ENCODE data around the gene ZDHHC14. TPM values are rescaled to one million over a fixed set of nuclear protein-coding genes. Genes with fewer than 3 reads are reported as not detected.

ZDHHC14 gene
- total RNA-seq, 4 donors from 2014 or later = 11.4 to 20.8 (median 15.6) TPM

- Histone ChIP-seq H3K9me3 (no peaks in the 10 kb centered on the region), H3K4me1 (peaks cover 0 to 9% (median 3%) of the 10 kb centered on the region in 4 donors), H3K36me3 (no peaks in the 10 kb centered on the region), H3K27ac (peak overlapping the region in 2 of 4 donors; percentile 12 to 66), H3K4me3 (no peak overlapping the region), H3K27me3 (no peaks in the 10 kb centered on the region)
- 33 to 34% methylated on average over 4 of the region's 4 CpGs for WGBS, 2 donors
- no peak for DNase-seq (ENCODE audit: low spot score in 2 of 2)
- no peak for TF ChIP-seq EP300 (IDR thresholded peaks at IDR 0.05)
- TF ChIP-seq CTCF (IDR thresholded peaks at IDR 0.05) = no peak
- TF ChIP-seq POLR2A (IDR thresholded peaks at IDR 0.05) = no peak
Measured at GRCh38 chr6:157615420-157615769, 234.4 kb downstream of the ZDHHC14 start.

GRCh38 chr6:157615951-157616350 is 235.0 kb downstream of the ZDHHC14 start:
- Histone ChIP-seq H3K9me3 (no peaks in the 10 kb centered on the region), H3K27me3 (no peaks in the 10 kb centered on the region), H3K4me3 (no peak overlapping the region), H3K4me1 (peaks cover 0 to 9% (median 3%) of the 10 kb centered on the region in 4 donors), H3K27ac (no peak overlapping the region), H3K36me3 (no peaks in the 10 kb centered on the region)
- 94% methylated on average over 4 of the region's 4 CpGs for WGBS, 2 donors
- TF ChIP-seq CTCF (IDR thresholded peaks at IDR 0.05) (no peak), EP300 (IDR thresholded peaks at IDR 0.05) (no peak), POLR2A (IDR thresholded peaks at IDR 0.05) (no peak)
- DNase-seq (ENCODE audit: low spot score in 2 of 2) = no peak

- WGBS, 2 donors = 91 to 94% methylated on average over 3 of the region's 3 CpGs
- Histone ChIP-seq H3K36me3 (no peaks in the 10 kb centered on the region), H3K27ac (no peak overlapping the region), H3K27me3 (no peaks in the 10 kb centered on the region), H3K4me3 (no peak overlapping the region), H3K4me1 (peaks cover 0 to 6% (median 0%) of the 10 kb centered on the region in 4 donors), H3K9me3 (no peaks in the 10 kb centered on the region)
- DNase-seq (ENCODE audit: low spot score in 2 of 2) = no peak
- TF ChIP-seq EP300 (IDR thresholded peaks at IDR 0.05) = no peak
- no peak for TF ChIP-seq CTCF (IDR thresholded peaks at IDR 0.05)
- TF ChIP-seq POLR2A (IDR thresholded peaks at IDR 0.05) = no peak
Measured at GRCh38 chr6:157620944-157621343, 240.0 kb downstream of the ZDHHC14 start.

- Histone ChIP-seq H3K36me3 (no peaks in the 10 kb centered on the region), H3K4me3 (no peak overlapping the region), H3K27me3 (no peaks in the 10 kb centered on the region), H3K9me3 (no peaks in the 10 kb centered on the region), H3K4me1 (peaks cover 0 to 6% (median 0%) of the 10 kb centered on the region in 4 donors), H3K27ac (no peak overlapping the region)
- TF ChIP-seq EP300 (IDR thresholded peaks at IDR 0.05) (no peak), POLR2A (IDR thresholded peaks at IDR 0.05) (no peak)
- WGBS, 2 donors = 55 to 60% methylated on average over 6 of the region's 6 CpGs
- no peak for DNase-seq (ENCODE audit: low spot score in 2 of 2)
Measured at GRCh38 chr6:157621406-157621805, 240.4 kb downstream of the ZDHHC14 start.

- no peaks in the 10 kb centered on the region for H3K36me3 ChIP-seq
- H3K9me3 ChIP-seq = no peaks in the 10 kb centered on the region
- peaks cover 0 to 6% (median 0%) of the 10 kb centered on the region in 4 donors for H3K4me1 ChIP-seq
- H3K27ac ChIP-seq = no peak overlapping the region
- no peaks in the 10 kb centered on the region for H3K27me3 ChIP-seq
- WGBS, 2 donors = 97 to 98% methylated on average over 3 of the region's 3 CpGs
- no peak for TF ChIP-seq POLR2A (IDR thresholded peaks at IDR 0.05)
- TF ChIP-seq CTCF (IDR thresholded peaks at IDR 0.05) = no peak
- no peak for TF ChIP-seq EP300 (IDR thresholded peaks at IDR 0.05)
- DNase-seq (ENCODE audit: low spot score in 2 of 2) = no peak
- H3K4me3 ChIP-seq = no peak overlapping the region
Measured at GRCh38 chr6:157622427-157622826, 241.4 kb downstream of the ZDHHC14 start.

GRCh38 chr6:157625111-157625510 is 244.1 kb downstream of the ZDHHC14 start:
- Histone ChIP-seq H3K36me3 (no peaks in the 10 kb centered on the region), H3K4me3 (no peak overlapping the region), H3K27me3 (no peaks in the 10 kb centered on the region), H3K9me3 (no peaks in the 10 kb centered on the region), H3K27ac (peak overlapping the region in 1 of 4 donors; percentile 29), H3K4me1 (peaks cover 0 to 6% (median 0%) of the 10 kb centered on the region in 4 donors)
- no peak for TF ChIP-seq CTCF (IDR thresholded peaks at IDR 0.05)
- no peak for TF ChIP-seq EP300 (IDR thresholded peaks at IDR 0.05)
- no peak for TF ChIP-seq POLR2A (IDR thresholded peaks at IDR 0.05)
- 79 to 83% methylated on average over 7 of the region's 7 CpGs for WGBS, 2 donors
- no peak for DNase-seq (ENCODE audit: low spot score in 2 of 2)
